ENCODE measurements around the gene MACROD2.

MACROD2 gene

DNA sequence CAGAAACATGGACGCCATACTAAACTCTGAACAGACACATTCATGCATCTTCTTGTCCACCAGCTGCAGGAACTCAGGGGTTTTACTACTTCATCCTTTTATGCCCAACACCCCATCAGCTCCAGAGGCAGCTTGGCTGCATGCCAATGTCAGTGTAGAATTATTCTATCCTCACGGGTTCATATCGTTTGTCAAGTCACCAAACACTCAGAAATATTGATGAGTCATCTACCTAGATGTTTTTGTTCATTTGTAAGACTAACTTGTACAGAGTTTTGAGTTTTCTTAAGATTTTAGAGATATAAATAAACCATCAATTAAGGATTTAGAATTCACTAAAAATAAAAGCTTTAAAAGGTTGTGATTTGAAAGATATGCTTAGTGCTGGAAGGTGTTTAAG, 932.8 kb downstream of the MACROD2 start:
- no peak for ATAC-seq

GRCh38 chr20:14929388-14929787, 934.1 kb downstream of the MACROD2 start:
- ATAC-seq: no peak

DNA sequence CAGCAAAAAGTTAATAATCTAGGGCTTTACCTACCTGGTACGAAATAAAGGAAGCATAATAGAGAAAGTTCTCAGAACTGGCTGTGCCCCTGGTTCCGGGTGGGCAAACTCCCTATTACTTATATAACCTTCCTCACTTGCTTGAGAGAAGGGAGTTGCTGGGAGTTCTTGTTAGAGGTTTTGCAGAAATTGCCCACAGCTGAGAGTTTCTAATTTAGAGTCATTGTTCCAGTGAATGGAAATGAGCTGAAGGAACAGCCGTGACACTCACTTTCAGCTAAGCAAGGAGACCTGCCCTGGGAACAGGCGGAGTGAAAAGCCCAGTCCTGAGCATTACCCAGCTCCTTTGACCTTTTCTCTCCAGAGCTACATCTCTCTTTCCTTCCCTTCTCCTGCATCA, 936.7 kb downstream of the MACROD2 start:
- no peak for ATAC-seq

- no peak for ATAC-seq
Observed at GRCh38 chr20:14935285-14935684, 940.0 kb downstream of the MACROD2 start.

- no peak for ATAC-seq
Observed at GRCh38 chr20:14937021-14937420, 941.7 kb downstream of the MACROD2 start.

- no peak for ATAC-seq
Observed at GRCh38 chr20:14937846-14938245, 942.5 kb downstream of the MACROD2 start.

DNA sequence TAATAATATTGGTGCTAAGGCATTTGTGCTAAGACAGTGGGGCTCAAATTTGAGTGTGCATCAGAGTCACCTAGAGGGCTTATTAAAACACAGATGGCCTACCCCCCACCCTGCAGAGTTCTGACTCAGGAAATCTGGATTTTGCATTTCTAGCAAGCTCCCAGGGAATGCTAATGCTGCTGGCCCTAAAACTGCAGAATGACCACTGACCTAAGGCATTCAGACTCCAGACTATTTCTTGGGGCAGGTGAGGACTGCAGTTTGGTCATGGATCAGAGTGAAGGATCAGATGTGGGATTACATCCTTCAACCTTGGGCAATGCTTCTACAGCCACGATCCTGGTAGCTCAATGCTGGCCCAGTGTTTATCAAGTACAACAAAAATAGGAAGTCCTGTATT, 952.2 kb downstream of the MACROD2 start:
- ATAC-seq: no peak

DNA sequence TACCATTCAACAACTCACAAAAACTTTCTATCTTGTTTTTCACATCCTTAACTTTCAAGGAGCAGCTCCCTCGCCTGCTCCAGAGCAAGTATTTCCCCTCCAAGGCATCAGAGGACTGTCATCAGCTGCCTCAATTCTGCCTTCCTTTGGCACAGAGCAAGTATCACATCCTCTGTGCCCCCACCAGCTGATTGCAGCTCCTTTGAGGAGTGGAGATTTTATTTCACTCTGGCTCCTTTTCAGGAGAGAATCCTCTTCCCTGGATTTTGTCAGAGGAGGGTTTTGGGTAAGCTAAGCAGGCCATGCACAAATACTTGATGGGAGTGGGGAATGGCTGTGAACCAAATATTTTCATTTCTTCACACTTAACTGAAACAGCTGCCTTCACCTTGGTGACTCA, 952.6 kb downstream of the MACROD2 start:
- no peak for ATAC-seq

GRCh38 chr20:14948416-14948815, 953.1 kb downstream of the MACROD2 start:
- ATAC-seq: no peak

- no peak for ATAC-seq
Observed at GRCh38 chr20:14950633-14951032, 955.3 kb downstream of the MACROD2 start.

- ATAC-seq: no peak
Observed at GRCh38 chr20:14951105-14951504, 955.8 kb downstream of the MACROD2 start.

- ATAC-seq: no peak
Observed at GRCh38 chr20:14951707-14952418, 956.5 kb downstream of the MACROD2 start.

DNA sequence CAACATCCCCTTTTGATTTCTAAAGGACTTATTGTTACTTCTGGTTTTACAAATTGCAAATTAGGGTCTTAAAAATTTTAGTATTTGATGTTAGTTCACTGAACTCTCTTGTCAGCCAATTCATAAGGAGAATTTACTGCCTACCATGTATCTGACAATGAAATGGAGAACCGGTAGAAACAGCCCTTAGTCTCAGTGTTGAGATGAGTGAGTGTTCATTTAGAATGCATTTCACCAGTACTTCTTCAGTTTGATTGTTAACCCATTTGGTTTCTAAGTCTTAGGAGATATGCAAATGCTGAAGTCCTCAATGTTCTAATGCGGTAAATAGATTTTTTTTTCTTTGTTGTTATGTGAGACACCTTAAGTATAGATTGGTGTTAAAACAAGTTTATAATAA, 958.4 kb downstream of the MACROD2 start:
- no peak for ATAC-seq

- no peak for ATAC-seq
Observed at GRCh38 chr20:14955399-14955798, 960.1 kb downstream of the MACROD2 start.

DNA sequence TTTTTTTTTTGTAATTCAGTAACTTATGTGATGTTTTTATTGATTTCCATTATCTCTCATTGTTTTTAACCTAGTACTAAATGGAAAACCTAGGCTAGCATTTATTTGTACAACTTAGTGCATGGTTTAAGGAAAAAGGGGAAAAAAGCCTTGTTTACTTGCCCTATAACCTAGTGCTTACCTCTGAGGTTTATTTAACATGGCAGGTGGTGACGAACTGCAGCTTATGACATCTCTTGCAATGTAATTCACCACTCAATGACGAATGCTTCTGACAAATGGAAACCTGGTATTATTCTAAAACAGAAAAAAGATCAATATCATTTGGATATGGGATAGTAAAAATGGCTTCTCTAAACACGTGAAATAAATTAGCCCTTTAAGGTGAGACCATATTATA, 960.7 kb downstream of the MACROD2 start:
- no peak for ATAC-seq

GRCh38 chr20:14956538-14956937, 961.2 kb downstream of the MACROD2 start:
- no peak for ATAC-seq

DNA sequence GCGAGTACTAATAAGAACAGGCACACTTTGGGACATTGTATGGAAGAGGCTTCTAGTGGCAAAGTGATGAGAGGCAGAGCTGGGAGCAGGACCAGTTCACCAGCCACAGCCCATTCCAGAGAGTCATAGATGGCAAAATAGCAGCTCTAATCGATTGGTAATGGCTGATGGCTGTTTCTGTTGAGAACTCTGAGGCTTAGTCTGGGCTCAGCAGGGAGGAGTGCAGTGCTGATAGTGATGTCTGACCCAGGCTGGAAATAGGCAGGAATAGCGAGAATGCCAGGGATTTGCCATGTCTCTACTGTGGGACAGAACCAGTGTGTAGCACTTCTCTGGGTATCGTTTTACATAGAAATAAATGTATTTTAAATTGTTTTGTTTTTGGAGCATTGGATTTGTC, 962.1 kb downstream of the MACROD2 start:
- no peak for ATAC-seq

DNA sequence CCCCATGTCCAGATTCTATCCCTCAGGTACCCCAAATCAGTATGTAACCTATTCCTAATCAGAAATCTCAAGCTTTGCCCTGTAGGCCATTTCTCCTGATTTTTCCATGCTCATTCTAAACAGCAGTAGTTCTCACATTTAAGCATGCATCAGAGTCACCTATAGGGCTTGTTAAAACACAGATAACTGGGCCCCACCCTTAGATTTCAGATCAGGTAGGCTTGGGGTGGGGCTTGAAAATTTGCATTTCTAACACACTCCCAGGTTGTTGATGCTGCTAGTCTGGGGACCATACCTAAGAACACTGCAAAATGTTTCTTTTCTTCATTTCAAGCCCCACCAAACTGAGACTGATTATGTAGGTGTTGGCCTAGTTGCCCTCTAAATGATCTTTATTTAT, 963.3 kb downstream of the MACROD2 start:
- no peak for ATAC-seq

DNA sequence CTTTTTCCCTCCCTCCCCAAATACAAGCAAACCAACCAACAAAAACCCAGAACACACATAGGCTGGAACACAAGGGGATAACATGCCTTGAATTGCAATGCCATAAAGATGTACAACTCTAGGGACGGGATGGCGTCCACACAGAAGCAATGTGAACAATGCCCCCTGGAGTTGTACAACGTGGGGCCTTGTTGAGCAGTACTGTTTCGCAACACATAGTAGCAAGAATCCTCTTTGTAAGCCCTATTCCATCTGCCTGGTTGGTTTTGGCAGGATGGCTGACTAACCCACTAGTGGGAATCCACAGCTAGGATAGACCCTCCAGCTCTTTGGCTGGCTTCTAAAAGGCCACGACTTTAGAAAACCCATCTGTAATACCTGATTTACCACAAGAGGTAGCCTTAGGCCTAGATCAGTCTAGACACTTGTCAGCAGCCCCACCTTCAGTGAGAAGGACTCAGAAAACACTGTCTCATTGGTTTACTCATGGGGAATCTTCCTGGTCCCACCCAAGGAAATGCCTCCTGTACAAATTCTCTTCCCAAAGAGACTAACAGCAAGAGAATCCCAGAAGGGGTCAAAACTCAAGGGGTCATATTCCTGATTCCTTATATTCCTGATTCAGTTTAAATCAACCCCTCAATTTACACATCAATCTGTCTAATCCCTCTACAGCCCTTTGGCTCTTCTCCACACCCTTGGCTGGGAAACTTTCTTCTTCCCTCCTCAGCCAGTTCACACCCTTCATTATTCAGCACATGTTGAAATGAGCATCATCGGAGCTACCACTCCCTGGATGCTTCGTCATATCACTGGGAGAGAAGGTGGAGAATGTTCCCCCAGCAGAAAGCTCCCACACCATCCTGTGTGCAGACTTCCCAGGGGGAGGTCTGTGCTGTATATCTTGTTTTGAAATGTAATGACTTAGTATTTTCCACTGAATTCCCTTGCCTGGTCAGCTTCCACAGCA, 964.5 kb downstream of the MACROD2 start:
- no peak for ATAC-seq

GRCh38 chr20:14960831-14961230, 965.5 kb downstream of the MACROD2 start:
- no peak for ATAC-seq

DNA sequence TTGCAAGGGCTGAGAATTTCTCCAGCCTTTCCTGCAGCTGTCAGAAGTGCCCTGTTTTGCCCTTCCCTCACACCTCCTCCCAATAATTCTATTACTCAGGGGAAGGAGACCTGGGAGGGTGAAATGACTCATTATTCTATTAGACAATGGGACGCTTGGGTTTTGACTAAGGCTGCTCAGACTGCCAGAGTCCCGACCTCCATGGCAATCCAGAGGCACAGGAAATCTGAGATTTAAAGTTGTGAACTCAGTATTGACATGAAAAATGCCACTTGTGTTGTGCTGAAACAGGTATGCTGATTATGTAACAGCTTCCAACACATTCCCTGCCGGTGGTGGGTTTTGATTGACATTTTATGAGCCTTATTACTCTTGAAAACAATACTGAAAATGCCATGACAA, 967.9 kb downstream of the MACROD2 start:
- ATAC-seq: no peak

DNA sequence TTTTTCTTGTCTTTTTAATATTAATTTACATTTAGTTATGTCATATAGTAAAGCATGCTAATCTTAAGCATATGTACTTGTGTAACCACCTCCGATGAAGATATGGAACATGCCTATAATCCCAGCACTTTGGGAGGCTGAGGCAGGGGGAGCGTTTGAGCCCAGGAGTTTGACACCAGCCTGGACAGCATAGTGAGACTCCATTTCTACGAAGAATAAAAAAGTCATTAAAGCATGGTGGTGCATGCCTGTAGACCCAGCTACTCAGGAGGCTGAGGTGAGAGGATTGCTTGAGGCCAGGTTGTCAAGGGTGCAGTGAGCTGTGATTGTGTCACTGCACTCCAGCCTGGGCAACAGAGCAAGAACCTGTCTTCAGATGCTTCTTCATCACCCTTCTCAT, 970.9 kb downstream of the MACROD2 start:
- no peak for ATAC-seq

DNA sequence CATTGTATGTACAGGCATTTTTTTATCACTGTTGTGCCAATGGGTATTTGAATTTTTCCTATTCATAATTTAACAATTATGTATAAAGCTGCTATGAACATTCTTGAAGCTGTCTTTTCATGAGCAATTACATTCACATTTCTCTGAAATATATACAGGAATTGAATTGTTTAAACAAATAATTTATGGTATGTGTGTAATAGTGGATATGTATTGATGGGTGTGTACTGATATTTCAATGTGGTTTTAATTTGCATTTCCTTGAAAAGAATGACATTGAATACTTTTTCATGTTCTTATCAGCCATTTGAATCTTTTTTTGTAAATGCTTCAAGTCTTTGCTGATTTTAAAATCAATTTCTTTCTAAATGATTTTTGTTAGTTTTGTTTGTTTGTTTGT, 971.5 kb downstream of the MACROD2 start:
- ATAC-seq: no peak

DNA sequence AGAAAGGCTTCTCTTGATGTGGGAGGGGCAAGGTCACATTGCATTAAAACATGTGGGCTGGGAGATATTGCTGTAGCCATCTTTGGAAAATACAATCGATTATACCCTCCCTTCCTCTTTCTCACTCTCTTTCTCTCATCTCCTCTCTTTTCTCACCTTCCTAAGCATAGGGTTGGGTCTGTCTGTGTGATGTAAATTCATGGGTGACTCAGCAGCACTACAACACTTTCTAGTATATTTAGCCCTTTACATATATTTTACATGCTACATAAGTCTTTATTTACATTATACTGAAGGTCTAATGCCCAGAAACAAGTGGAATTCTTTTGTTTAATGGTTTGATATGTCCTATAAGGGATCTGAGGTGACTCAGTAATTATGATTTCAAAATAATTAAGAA, 976.9 kb downstream of the MACROD2 start:
- ATAC-seq: no peak

Measured in activated CD4-positive, CD25-positive, alpha-beta regulatory T cell treated with anti-CD3 and anti-CD28 coated beads, Interleukin-2, amount 50 U/mL, for 24 hours (primary cell).